ENCODE measurements around the gene SYT3.

The SYT3 gene

GRCh38 chr19:50661766-50662650 is 22.3 kb upstream of the SYT3 start:
- DNase-seq, result no peak

- DNase-seq, result no peak
Measured at GRCh38 chr19:50661023-50661422, 21.3 kb upstream of the SYT3 start.

- no peak for DNase-seq
Measured at GRCh38 chr19:50660088-50660366, 20.3 kb upstream of the SYT3 start.

GRCh38 chr19:50659318-50660087 is 19.8 kb upstream of the SYT3 start:
- DNase-seq, result no peak

GRCh38 chr19:50658441-50659317 is 19.0 kb upstream of the SYT3 start:
- peak; percentile 80 for DNase-seq

- DNase-seq, result peak; percentile 99
Measured at GRCh38 chr19:50657712-50658440, 18.2 kb upstream of the SYT3 start.

GRCh38 chr19:50657222-50657669 is 17.6 kb upstream of the SYT3 start:
- DNase-seq, result no peak

GRCh38 chr19:50654882-50655281 is 15.2 kb upstream of the SYT3 start:
- DNase-seq, result no peak

- DNase-seq, result no peak
Measured at GRCh38 chr19:50652722-50653121, 13.0 kb upstream of the SYT3 start.

- DNase-seq, result no peak
Measured at GRCh38 chr19:50651174-50651573, 11.5 kb upstream of the SYT3 start.

GRCh38 chr19:50649433-50650391 is 10.0 kb upstream of the SYT3 start, which contains the start of gene C19orf81:
C19orf81 (plus strand) TSS chr19:50649445; CDS start chr19:50649445, 0 bp downstream.
- peak; percentile 26 for DNase-seq

GRCh38 chr19:50648659-50649058 is 9.0 kb upstream of the SYT3 start:
- no peak for DNase-seq

GRCh38 chr19:50647879-50648615 is 8.4 kb upstream of the SYT3 start:
- DNase-seq, result no peak

GRCh38 chr19:50646074-50646807 is 6.6 kb upstream of the SYT3 start:
- peak; percentile 74 for DNase-seq

GRCh38 chr19:50645107-50645506 is 5.4 kb upstream of the SYT3 start:
- DNase-seq, result no peak

GRCh38 chr19:50644315-50644915 is 4.7 kb upstream of the SYT3 start:
- DNase-seq, result no peak

- DNase-seq, result no peak
Measured at GRCh38 chr19:50640368-50640767, 687 bp upstream of the SYT3 start.

GRCh38 chr19:50638600-50638999 is 1.1 kb downstream of the SYT3 start:
- no peak for DNase-seq

Measured in fibroblast of skin of right biceps (primary cell).